ENCODE measurements around the gene ESPNL.
"Not testable (repeated sequence)": the region's sequence is repeated elsewhere in the genome, so short reads cannot be mapped to it uniquely, and the experiment has no call there.

The ESPNL gene

GRCh38 chr2:238100049-238100820, at the start of gene ESPNL:
Gene ESPNL (plus strand): TSS chr2:238100340. CDS start chr2:238100420, 80 bp downstream.
- no peak for DNase-seq

DNA sequence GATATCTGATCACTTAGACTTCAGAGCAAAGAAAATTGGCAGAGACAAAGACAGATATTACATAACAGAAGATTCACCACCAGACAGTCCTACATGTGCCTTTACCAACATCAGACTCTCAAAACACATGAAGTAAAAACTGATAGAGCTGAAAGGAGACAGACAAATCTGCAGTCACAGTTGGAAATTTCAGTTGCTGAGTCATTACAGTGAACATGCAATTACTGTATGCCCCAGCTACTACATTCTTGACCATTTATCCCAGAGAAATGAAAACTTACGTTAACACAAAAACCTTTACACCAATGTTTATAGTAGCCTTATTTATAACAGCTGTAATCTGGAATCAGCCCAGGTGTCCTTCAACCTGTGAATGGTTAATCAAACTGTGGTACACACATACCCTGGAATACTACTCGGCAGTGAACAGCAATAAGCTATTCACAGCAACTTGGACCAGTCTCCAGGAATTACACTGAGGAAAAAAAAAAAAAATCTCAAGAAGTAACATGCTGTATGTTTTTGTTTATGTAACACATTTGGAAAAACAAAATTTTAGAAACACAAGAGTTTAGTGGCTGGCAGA, 46.9 kb upstream of the ESPNL start:
- DNase-seq = no peak

- DNase-seq = no peak
Measured at GRCh38 chr2:238055841-238056240, 44.3 kb upstream of the ESPNL start.

GRCh38 chr2:238057696-238058575, 42.2 kb upstream of the ESPNL start:
- DNase-seq = not testable (repeated sequence)

DNA sequence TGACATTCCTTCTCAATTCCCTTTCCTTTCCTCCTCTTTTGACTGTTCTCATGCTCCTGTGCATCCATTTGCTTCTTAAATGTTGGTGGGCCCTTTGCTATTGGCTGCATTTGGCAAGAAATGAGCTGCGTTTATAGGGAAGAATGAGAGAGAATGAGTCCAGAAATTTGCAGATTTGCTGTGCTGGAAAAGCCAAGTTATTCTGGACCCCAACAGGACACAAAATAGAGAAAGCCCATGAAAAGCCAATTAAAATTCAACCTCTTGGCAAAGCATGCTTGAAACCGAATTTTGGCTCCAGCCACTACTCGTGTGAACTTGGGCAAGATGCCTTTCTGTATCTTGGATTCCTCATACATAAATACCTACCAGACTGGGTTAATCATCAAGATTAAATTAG, 40.6 kb upstream of the ESPNL start:
- DNase-seq = no peak

- no peak for DNase-seq
Measured at GRCh38 chr2:238060096-238060541, 40.0 kb upstream of the ESPNL start.

DNA sequence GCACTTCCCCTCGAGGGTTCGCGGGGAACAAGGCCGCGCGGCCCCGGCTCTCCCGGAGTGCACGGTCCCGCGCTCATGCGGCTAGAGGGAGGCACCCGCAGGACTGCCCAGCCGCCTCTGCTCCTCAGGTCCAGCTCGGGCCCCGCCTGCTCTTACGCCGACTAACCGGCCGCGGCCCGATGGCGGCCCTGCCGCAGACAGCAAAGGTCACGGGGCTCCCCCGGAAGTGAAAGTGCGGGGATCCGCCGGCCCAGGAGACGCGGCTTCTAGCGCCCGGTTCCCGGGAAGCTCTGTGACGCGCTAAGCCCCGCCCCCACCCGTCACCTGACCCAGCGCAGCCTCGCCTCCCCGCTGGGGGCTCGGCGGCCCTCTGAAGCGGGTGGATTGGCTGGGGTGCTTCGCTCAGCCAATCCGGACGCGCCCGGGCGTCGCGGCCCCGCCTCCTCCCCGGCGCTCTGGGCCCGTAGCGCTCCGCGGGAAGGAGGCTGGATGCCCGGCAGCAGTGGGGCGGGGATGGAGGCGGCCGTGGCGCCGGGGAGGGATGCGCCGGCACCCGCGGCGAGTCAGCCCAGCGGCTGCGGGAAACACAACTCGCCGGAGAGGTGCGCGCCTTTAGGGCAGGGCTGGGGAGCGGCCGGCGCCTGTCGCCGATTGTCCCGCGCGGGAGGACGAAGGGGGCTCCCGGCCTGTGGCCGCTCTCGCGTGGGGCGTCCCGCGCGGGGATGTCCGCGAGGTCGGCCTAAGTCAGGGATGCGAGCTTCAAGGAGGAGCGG, 39.4 kb upstream of the ESPNL start, which contains the start of gene SCLY:
Gene SCLY, plus strand, starts transcription at position 460 of the 773 bp plus-strand sequence. Its CDS starts 54 bp downstream, at position 514.
- peak; percentile 99 for DNase-seq

DNA sequence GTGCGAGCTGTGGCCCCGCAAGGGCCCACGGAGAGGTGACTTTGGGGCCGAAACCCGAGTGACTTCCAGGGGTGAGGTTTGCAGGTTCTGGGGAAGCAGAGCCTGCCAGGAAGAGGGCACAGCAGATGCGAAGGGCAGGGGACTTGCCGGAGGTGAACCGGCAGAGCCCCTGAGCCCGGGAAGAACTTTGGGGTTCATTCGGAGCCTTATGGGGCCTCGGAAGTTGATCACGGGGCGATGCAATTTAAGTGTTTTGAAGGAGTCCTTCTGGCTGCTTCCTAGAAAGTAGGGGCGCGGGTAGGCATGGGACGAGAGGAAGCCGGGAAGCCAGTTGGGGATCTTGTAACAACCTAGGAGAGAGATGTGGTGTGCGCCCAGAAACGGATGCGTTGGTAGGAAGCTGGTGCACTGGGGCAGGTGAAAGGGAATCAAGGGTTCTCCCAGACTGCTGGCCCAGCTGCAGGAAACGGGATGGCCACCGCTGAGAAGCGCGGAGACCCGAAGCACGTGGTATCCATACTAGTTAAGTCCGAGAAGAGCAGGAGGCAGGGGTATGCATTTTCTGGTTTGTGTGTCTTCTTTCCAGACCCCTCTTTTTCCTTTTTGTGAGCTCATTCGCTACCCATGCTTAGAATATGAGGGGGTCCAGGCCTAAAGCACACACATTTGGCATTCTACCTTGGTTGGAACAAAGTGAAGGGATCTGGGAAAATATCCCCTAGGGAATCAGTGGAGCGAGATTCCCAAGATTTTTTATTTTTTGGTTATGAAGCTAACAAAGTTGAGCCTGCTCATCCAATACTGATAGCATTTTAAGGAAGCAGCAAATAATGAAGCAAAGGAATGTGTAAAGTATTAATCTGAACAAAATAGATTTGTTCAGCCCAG, 38.6 kb upstream of the ESPNL start:
- DNase-seq = peak; percentile 51

DNA sequence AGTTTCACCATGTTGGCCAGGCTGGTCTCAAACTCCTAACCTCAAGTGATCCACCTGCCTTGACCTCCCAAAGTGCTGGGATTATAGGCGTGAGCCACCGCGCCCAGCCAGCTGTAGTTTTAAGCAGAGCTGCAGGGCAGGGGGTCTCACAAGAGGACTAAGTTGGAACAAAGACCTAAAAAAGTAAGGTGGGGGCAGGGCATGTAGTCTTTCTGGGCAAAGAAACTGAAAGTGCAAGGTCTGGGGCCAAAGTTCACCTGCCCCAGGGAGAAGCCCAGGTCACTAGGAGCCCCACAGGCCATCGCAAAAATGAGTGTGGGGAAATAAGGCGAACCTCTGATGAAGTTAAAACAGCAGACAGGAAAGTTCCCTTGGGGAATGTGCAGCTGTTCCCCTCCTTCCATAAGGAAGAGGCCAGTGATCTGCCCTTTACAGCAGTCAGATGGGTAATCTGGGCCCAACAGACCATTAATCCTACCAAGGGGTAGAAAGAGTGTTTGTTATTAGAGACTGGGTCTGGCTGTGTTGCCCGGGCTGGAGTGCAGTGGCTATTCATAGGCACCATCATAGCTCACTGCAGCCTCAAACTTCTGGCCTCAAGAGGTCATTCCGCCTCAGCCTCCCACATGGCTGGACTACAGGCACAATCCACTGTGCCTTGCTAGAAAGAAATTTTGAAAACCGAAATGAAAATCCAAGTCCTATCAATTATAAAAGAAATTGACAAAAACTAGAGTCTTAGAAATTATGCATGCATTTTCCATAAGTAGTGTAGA, 36.5 kb upstream of the ESPNL start:
- no peak for DNase-seq

- DNase-seq = no peak
Measured at GRCh38 chr2:238064376-238064775, 35.8 kb upstream of the ESPNL start.

GRCh38 chr2:238065071-238065846, 34.9 kb upstream of the ESPNL start:
- no peak for DNase-seq

DNA sequence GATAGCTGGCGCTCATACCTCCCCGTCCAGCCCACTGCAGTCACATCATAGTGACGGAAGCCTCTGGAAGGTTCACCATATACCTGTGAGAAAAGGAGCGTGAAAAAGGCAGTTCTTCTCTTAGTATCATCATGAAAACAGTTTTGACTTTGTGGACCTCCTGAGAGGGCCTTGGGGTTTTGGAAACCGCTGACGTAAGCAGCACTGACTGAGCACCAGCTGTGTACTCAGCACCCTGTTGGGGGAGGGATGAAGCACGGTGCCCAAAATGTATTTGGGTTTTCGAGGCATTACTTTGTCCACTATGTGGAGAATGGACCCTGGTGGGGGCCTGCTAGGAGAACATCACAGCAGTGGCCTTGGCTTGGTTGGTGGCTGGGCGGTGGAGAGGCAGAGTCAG, 33.9 kb upstream of the ESPNL start:
- DNase-seq = no peak

- DNase-seq = not testable (repeated sequence)
Measured at GRCh38 chr2:238066718-238067117, 33.4 kb upstream of the ESPNL start.

DNA sequence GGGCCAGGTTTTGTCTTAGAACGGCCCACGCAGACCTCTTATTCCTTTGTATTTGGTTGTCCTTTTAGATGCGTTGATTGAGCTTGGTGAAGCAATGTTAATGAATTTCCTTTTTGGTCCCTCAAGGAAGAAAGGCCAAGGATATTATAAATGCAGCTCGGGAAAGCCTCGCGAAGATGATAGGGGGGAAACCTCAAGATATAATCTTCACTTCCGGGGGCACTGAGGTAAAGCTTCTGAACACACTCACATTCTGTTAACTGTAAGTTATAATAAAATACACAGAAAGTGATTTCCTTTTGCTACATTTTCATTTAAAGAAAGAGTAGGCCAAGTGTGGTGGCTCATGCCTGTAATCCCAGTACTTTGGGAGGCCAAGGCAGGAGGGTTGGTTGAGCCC, 32.2 kb upstream of the ESPNL start:
- DNase-seq = no peak

GRCh38 chr2:238069021-238069709, 31.0 kb upstream of the ESPNL start:
- no peak for DNase-seq

- DNase-seq = no peak
Measured at GRCh38 chr2:238069877-238070276, 30.3 kb upstream of the ESPNL start.

GRCh38 chr2:238075397-238075796, 24.7 kb upstream of the ESPNL start:
- no peak for DNase-seq

DNA sequence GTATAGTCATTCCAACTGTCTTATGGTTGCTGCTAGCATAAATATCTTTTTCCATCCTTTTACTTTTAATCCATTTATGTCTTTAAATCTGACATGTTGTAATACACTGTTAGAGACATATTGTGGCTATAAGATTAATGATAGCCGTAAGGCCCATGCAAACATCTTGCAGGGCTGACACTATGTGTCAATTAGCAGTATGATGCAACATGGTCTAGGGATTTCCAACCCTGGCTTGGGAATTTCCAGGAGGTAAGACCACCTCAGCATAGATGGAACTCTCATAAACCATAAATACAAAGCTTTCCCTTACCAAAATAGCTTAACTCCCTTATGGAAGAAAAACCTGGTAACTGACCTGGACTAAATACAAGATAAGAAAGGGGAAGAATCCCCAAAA, 22.8 kb upstream of the ESPNL start:
- DNase-seq = no peak

DNA sequence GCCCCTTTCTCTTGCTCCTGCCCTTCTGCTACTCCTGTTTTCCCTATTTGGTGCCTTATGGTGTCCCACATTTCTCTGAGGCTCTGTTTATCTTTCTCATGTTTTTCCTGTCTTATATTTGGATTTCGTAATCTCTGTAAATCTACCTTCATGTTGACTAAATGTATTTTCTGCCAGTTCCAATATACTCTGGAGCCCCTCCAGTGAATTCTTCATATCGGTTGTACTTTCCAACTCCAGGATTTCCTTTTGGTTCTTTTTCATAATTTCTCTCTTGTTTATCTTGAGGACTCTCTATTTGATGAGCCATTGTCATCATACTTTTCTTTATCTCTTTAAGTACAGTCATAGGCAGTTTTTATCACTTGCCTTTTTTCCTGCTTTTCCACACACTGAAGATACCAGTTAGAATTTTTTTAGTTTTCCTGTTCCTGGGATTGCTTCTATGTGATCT, 20.2 kb upstream of the ESPNL start:
- no peak for DNase-seq
